IMR-90 (cell line): ENCODE data around the gene ARHGEF17. TPM values are rescaled to one million over a fixed set of nuclear protein-coding genes. Genes with fewer than 3 reads are reported as not detected.

Experiments used
- ATAC-seq: fragments of 200-7000 bp; cut with Tn5 transposase; 2 replicates; pipeline ENCODE4 v1.9.1; 2020; ENCODE audit warnings: low read depth, mild to moderate bottlenecking, moderate library complexity
- BruUV-seq: library from RNA; stranded (reverse); fragments of 400-500 nt; replicated peaks from 2 replicates; lab custom pipeline; 2021; lab: Mats Ljungman, UMichigan
- CTCF ChIA-PET: fragments of 300-600 bp; formaldehyde crosslinking; extraction: SDS; loops from one replicate; lab custom pipeline; 2021; ENCODE audit warnings: antibody characterized with exemption; lab: Yijun Ruan, JAX
- POLR2A ChIA-PET: fragments of 300-600 bp; sonication (Branson Sonifier 250); formaldehyde crosslinking; loops from one replicate; lab custom pipeline; 2022; ENCODE audit warnings: antibody characterized with exemption; ENCODE audit not compliant: unreplicated experiment; lab: Charles Lee
- DNase-seq: peaks from one replicate; pipeline ENCODE4 v3.0.0; 2013
- H2AFZ ChIP-seq: replicated peaks from 2 replicates; pipeline ENCODE3; 2013; ENCODE audit warnings: low read length, mild to moderate bottlenecking; ENCODE audit not compliant: poor library complexity
- H2AK5ac ChIP-seq: 2 replicates; pipeline ENCODE4 v1.6.1; 2013; ENCODE audit warnings: low read depth, low read length, inconsistent platforms
- H2AK9ac ChIP-seq: replicated peaks from 2 replicates; pipeline ENCODE3; 2013; ENCODE audit warnings: mild to moderate bottlenecking, low read depth, low read length, moderate library complexity; ENCODE audit not compliant: poor library complexity
- H2BK120ac ChIP-seq: 2 replicates; pipeline ENCODE4 v1.6.1; 2013; ENCODE audit warnings: low read depth, low read length, inconsistent platforms
- H2BK15ac ChIP-seq: 3 replicates; pipeline ENCODE4 v1.6.1; 2013; ENCODE audit warnings: low read depth, low read length, inconsistent platforms
- H2BK20ac ChIP-seq: 2 replicates; pipeline ENCODE4 v1.6.1; 2013; ENCODE audit warnings: low read depth, mild to moderate bottlenecking, inconsistent platforms, low read length, moderate library complexity
- H2BK5ac ChIP-seq: 2 replicates; pipeline ENCODE4 v1.6.1; 2013; ENCODE audit warnings: mild to moderate bottlenecking, low read depth, low read length, inconsistent platforms; ENCODE audit not compliant: poor library complexity, severe bottlenecking
- H3K14ac ChIP-seq: replicated peaks from 2 replicates; pipeline ENCODE4 v1.6.1; 2013; ENCODE audit warnings: low read depth, low read length, inconsistent platforms
- H3K18ac ChIP-seq: 2 replicates; pipeline ENCODE4 v1.6.1; 2013; ENCODE audit warnings: low read depth, low read length, control low read depth
- H3K23ac ChIP-seq: 2 replicates; pipeline ENCODE4 v1.6.1; 2013; ENCODE audit warnings: low read depth, low read length, inconsistent platforms
- H3K27ac ChIP-seq: 2 replicates; pipeline ENCODE4 v1.5.1; 2013; ENCODE audit warnings: mild to moderate bottlenecking, control low read depth, low read length; ENCODE audit not compliant: insufficient read depth
- H3K27me3 ChIP-seq: 2 replicates; pipeline ENCODE4 v1.6.1; 2013; ENCODE audit warnings: low read length; ENCODE audit not compliant: control insufficient read depth, insufficient read depth
- H3K36me3 ChIP-seq: 2 replicates; pipeline ENCODE4 v1.6.1; 2013; ENCODE audit warnings: low read length, mixed read lengths; ENCODE audit not compliant: control insufficient read depth, insufficient read depth
- H3K4ac ChIP-seq: 2 replicates; pipeline ENCODE4 v1.6.1; 2013; ENCODE audit warnings: low read depth, low read length, inconsistent platforms
- H3K4me1 ChIP-seq: 2 replicates; pipeline ENCODE4 v1.6.1; 2013; ENCODE audit warnings: low read length, mixed read lengths; ENCODE audit not compliant: control insufficient read depth, insufficient read depth
- H3K4me2 ChIP-seq: 2 replicates; pipeline ENCODE4 v1.6.1; 2013; ENCODE audit warnings: low read depth, mild to moderate bottlenecking, control low read depth, low read length, moderate library complexity
- H3K4me3 ChIP-seq: 2 replicates; pipeline ENCODE4 v1.5.1; 2013; ENCODE audit warnings: low read depth, mild to moderate bottlenecking, control low read depth, low read length, moderate library complexity; ENCODE audit not compliant: insufficient read depth
- H3K56ac ChIP-seq: 2 replicates; pipeline ENCODE4 v1.6.1; 2013; ENCODE audit warnings: low read length, inconsistent platforms; ENCODE audit not compliant: insufficient read depth; ENCODE audit errors: extremely low read depth
- H3K79me1 ChIP-seq, 2 experiments: 2 replicates each; pipeline ENCODE4 v1.6.1; 2013; ENCODE audit warnings: low read length in 2 of 2, inconsistent platforms in 1 of 2, low read depth in 1 of 2
- H3K9ac ChIP-seq: 2 replicates; pipeline ENCODE4 v1.6.1; 2013; ENCODE audit warnings: low read depth, low read length, control low read depth
- H3K9me1 ChIP-seq: 2 replicates; pipeline ENCODE4 v1.6.1; 2013; ENCODE audit warnings: low read length, inconsistent platforms; ENCODE audit not compliant: insufficient read depth
- H3K9me3 ChIP-seq: 2 replicates; pipeline ENCODE4 v1.6.1; 2013; ENCODE audit warnings: low read length; ENCODE audit not compliant: control insufficient read depth, insufficient read depth
- H4K20me1 ChIP-seq: 2 replicates; pipeline ENCODE4 v1.6.1; 2013; ENCODE audit warnings: low read length, inconsistent platforms; ENCODE audit not compliant: insufficient read depth
- H4K5ac ChIP-seq: 2 replicates; pipeline ENCODE4 v1.6.1; 2013; ENCODE audit warnings: mild to moderate bottlenecking, low read depth, low read length, control low read depth
- H4K8ac ChIP-seq, 2 experiments: 2 replicates each; pipeline ENCODE4 v1.6.1; 2013; ENCODE audit warnings: low read depth in 2 of 2, low read length in 2 of 2, control low read depth in 1 of 2, inconsistent platforms in 1 of 2
- H4K91ac ChIP-seq: 2 replicates; pipeline ENCODE4 v1.6.1; 2013; ENCODE audit warnings: low read depth, low read length, inconsistent platforms; ENCODE audit not compliant: insufficient read depth
- ELK1 ChIP-seq: fragments of 150-350 bp; IDR thresholded peaks from 2 replicates; pipeline ENCODE4 v1.6.1; 2016; ENCODE audit warnings: low read depth, mild to moderate bottlenecking, low read length, moderate library complexity, borderline replicate concordance
- FOS ChIP-seq: fragments of 150-350 bp; IDR thresholded peaks from 2 replicates; pipeline ENCODE4 v1.6.1; 2016; ENCODE audit warnings: low read depth, low read length
- MXI1 ChIP-seq: IDR thresholded peaks from 2 replicates; pipeline ENCODE4 v1.6.1; 2012; ENCODE audit warnings: low read depth, mild to moderate bottlenecking, low read length, moderate library complexity, borderline replicate concordance
- WGBS, 2 experiments: methylation state at CpG; one replicate each; pipeline versions ENCODE4 v1.1.5 to v1.1.7; 2013; ENCODE audit warnings: missing lambda C conversion rate in 2 of 2; ENCODE audit not compliant: insufficient read length in 1 of 2; ENCODE audit errors: extremely low coverage in 2 of 2; 5-methylcytosine and 5-hydroxymethylcytosine counted together
- dilution Hi-C: fragments of 300-500 bp; cut with HindIII; formaldehyde crosslinking; loops from one replicate; pipeline ENCODE4 v1.14.3; 2018; ENCODE audit warnings: low sequenced_read_pairs; ENCODE audit not compliant: unreplicated experiment
- in situ Hi-C: fragments of 300-500 bp; cut with MboI; formaldehyde crosslinking; loops from 3 replicates; pipeline ENCODE4 v1.14.3; 2019; ENCODE audit warnings: low sequenced_read_pairs, inconsistent platforms, mixed read lengths
- intact Hi-C: fragments of 100-400 bp; cut with micrococcal nuclease; formaldehyde crosslinking; loops from 2 replicates; pipeline ENCODE4 v1.10.0; 2022
- polyA plus RNA-seq, 3 experiments: library from polyadenylated mRNA; depleted of rRNA; stranded (reverse); fragments of >200 nt; gene quantifications; 2 replicates each; pipeline ENCODE4 v1.2.3, GENCODE V29; 2012; ENCODE audit warnings: low replicate concordance in 1 of 3
- total RNA-seq: library from RNA; depleted of rRNA; stranded (reverse); fragments of >200 nt; gene quantifications from 2 replicates; pipeline ENCODE4 v1.2.3, GENCODE V29; 2012

ARHGEF17 gene
- total and polyA plus RNA-seq, 2 of the 4 experiments (the other 2 are of a cell fraction): 21.7 to 97.7 TPM

GRCh38 chr11:73399159-73399590 lies 91.1 kb downstream of the ARHGEF17 start:
- DNase-seq: peak; percentile 44

More at GRCh38 chr11:73399159-73399590, 91.1 kb downstream of the ARHGEF17 start:
- Histone ChIP-seq H2BK5ac (no peak overlapping the region), H2BK120ac (no peak overlapping the region), H3K4me3 (no peak overlapping the region), H3K14ac (no peak overlapping the region), H2AK5ac (no peak overlapping the region), H3K4me1 (peaks cover 6% of the 10 kb centered on the region; the same call in 1 of the 2 replicates), H3K9me1 (no peaks in the 10 kb centered on the region; the same call in none of the 2 replicates), H2BK20ac (no peak overlapping the region), H2AFZ (peak overlapping the region; percentile 36), H3K36me3 (peaks cover 5% of the 10 kb centered on the region; the same call in 1 of the 2 replicates), H3K27me3 (no peaks in the 10 kb centered on the region), H3K27ac (no peak overlapping the region), H3K4me2 (no peak overlapping the region), H3K56ac (no peak overlapping the region), H3K4ac (0 out of 2 replicates have a peak overlapping the region, but pooled peaks have one; percentile 2), H3K9me3 (no peaks in the 10 kb centered on the region), H3K79me1 (no peaks in the 10 kb centered on the region; a peak in 1 of 4 replicates), H2AK9ac (peak overlapping the region; percentile 78), H3K18ac (no peak overlapping the region), H4K20me1 (no peaks in the 10 kb centered on the region), H4K91ac (no peak overlapping the region), H3K23ac (no peak overlapping the region), H4K8ac (no peak overlapping the region), H4K5ac (no peak overlapping the region), H3K9ac (no peak overlapping the region), H2BK15ac (no peak overlapping the region)
- CTCF ChIA-PET: interaction anchor here (2.0 kb wide), 1 partner anchor 48 kb away, joined by 12 read pairs; no protein-coding TSS in a partner anchor
- POLR2A ChIA-PET: no interaction called here
- dilution Hi-C loops: no loop called here
- intact Hi-C loops: no loop called here
- in situ Hi-C loops: no loop called here
- 50% methylated on average over 1 of the region's 6 CpGs; no CpG with 5 or more reads in 1 of the 2 experiments for WGBS, 2 experiments
- TF ChIP-seq MXI1 (no peak), FOS (peak; percentile 8; the same call in 1 of the 2 replicates), ELK1 (no peak)
- no TSS peak for BruUV-seq
- no peak for ATAC-seq
